Parathyroid adenoma (tissue), 2 donors: ENCODE results near the gene LRP11.

Experiments
- H2AFZ ChIP-seq: fragments of 300-600 bp; sonication (generic); one replicate; pipeline ENCODE4 v1.7.0; 2017; ENCODE audit warnings: antibody characterized with exemption, mild to moderate bottlenecking
- H3K27ac ChIP-seq: fragments of 300-600 bp; sonication (generic); one replicate; pipeline ENCODE4 v1.7.0; 2017
- H3K27me3 ChIP-seq: fragments of 300-600 bp; sonication (generic); one replicate; pipeline ENCODE4 v1.7.0; 2017; ENCODE audit warnings: low read length; ENCODE audit not compliant: control insufficient read depth, insufficient read depth
- H3K36me3 ChIP-seq: fragments of 300-600 bp; sonication (generic); one replicate; pipeline ENCODE4 v1.7.0; 2017; ENCODE audit warnings: low read length; ENCODE audit not compliant: control insufficient read depth, insufficient read depth
- H3K4me1 ChIP-seq: fragments of 300-600 bp; sonication (generic); one replicate; pipeline ENCODE4 v1.7.0; 2017; ENCODE audit warnings: control low read depth
- H3K4me2 ChIP-seq: fragments of 300-600 bp; sonication (generic); one replicate; pipeline ENCODE4 v1.7.0; 2017; ENCODE audit warnings: low read length
- H3K4me3 ChIP-seq: fragments of 300-600 bp; sonication (generic); one replicate; pipeline ENCODE4 v1.7.0; 2017; ENCODE audit warnings: low read depth, low read length
- H3K79me2 ChIP-seq: fragments of 300-600 bp; sonication (generic); one replicate; pipeline ENCODE4 v1.7.0; 2017; ENCODE audit warnings: control low read depth
- H3K9ac ChIP-seq: fragments of 300-600 bp; sonication (generic); one replicate; pipeline ENCODE4 v1.7.0; 2017; ENCODE audit warnings: mild to moderate bottlenecking
- H3K9me3 ChIP-seq: fragments of 300-600 bp; sonication (generic); one replicate; pipeline ENCODE4 v1.7.0; 2017; ENCODE audit warnings: low read length; ENCODE audit not compliant: control insufficient read depth
- TF ChIP-seq, protein P1 (sequence below): fragments of 300-600 bp; sonication (generic); IDR thresholded peaks from one replicate; pipeline ENCODE4 v1.7.0; 2017; ENCODE audit warnings: antibody characterized with exemption, mild to moderate bottlenecking
- donor health status: primary hyperparathyroidism.

The LRP11 gene

DNA sequence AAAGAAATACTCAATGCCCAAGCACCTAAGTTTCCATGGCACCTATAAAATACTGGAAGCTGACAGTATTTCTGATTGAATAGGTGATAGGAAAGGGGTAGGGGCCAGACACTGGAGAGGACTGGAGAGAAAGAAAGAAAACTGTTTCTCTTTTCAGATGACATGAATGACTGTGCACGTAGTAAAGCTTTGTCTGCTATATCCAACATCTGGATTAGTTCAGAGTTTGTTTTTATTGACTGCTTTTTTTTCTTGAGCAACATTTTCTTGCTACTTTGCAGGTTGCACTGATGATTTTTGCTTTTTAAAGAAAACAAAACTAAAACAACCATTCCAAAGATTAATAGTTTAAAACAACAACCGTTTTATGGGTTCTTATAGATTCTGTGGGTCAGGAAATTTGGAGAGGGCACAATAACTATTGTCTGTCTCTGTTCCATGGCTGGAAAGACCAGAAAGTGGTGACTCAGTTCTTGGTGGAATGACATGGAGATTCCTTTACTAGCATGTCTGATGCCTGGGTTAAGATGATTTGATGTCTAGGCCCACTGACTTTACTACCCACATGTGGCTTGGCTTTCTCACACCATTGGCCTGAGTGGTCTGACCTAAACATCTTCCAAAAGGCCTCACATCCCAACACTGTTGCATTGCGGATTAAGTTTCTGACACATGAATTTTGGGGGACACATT is 12.2 kb upstream of the LRP11 start:
- Histone ChIP-seq H3K27ac (no peak overlapping the region), H3K9me3 (no peaks in the 10 kb centered on the region), H3K79me2 (peaks cover 12% of the 10 kb centered on the region), H3K4me2 (no peak overlapping the region), H3K36me3 (no peaks in the 10 kb centered on the region), H2AFZ (no peak overlapping the region), H3K9ac (no peak overlapping the region), H3K27me3 (no peaks in the 10 kb centered on the region), H3K4me3 (no peak overlapping the region), H3K4me1 (no peaks in the 10 kb centered on the region)
- TF ChIP-seq, protein P1, sequence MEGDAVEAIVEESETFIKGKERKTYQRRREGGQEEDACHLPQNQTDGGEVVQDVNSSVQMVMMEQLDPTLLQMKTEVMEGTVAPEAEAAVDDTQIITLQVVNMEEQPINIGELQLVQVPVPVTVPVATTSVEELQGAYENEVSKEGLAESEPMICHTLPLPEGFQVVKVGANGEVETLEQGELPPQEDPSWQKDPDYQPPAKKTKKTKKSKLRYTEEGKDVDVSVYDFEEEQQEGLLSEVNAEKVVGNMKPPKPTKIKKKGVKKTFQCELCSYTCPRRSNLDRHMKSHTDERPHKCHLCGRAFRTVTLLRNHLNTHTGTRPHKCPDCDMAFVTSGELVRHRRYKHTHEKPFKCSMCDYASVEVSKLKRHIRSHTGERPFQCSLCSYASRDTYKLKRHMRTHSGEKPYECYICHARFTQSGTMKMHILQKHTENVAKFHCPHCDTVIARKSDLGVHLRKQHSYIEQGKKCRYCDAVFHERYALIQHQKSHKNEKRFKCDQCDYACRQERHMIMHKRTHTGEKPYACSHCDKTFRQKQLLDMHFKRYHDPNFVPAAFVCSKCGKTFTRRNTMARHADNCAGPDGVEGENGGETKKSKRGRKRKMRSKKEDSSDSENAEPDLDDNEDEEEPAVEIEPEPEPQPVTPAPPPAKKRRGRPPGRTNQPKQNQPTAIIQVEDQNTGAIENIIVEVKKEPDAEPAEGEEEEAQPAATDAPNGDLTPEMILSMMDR = no peak

DNA sequence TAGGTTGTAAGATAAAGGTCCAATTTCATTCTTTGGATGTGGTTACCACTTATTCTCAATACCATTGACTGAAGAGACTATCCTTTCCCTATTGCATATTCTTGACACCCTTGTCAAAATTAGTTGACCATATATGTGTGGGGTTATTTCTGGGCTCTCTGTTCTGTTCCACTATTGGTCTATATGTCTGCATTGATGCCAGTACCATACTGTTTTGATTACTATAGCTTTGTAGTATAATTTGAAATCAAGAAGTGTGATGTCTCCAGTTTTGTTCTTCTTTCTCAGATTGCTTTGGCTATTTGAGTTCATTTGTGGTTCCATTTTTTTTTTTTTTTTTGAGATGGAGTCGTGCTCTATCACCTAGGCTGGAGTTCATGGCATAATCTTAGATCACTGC is 8.1 kb upstream of the LRP11 start:
- Histone ChIP-seq H3K4me2 (no peak overlapping the region), H3K27me3 (no peaks in the 10 kb centered on the region), H2AFZ (no peak overlapping the region), H3K79me2 (peaks cover 12% of the 10 kb centered on the region), H3K4me3 (no peak overlapping the region), H3K36me3 (no peaks in the 10 kb centered on the region), H3K4me1 (peaks cover 11% of the 10 kb centered on the region), H3K9me3 (no peaks in the 10 kb centered on the region), H3K9ac (no peak overlapping the region), H3K27ac (no peak overlapping the region)
- TF ChIP-seq, protein P1 = no peak

DNA sequence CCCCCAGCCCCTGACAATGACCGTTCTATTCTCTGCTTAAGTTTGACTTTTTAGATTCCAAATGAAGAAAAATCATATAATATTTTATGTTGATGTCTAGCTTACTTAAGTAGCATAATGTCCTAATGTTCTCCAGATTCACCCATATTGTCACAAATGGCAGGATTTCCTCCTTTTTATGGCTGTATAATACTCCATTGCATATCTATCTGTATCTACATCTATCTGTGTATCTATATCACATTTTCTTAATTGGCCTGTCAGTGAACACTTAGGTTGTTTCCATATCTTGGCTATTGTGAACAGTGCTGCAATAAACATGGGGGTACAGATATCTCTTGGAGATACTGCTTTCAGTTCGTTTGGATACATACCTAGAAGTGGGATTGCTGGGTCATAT is 7.0 kb upstream of the LRP11 start:
- Histone ChIP-seq H3K4me3 (no peak overlapping the region), H3K79me2 (peaks cover 12% of the 10 kb centered on the region), H3K27ac (no peak overlapping the region), H3K27me3 (no peaks in the 10 kb centered on the region), H3K4me2 (no peak overlapping the region), H3K9me3 (no peaks in the 10 kb centered on the region), H3K9ac (no peak overlapping the region), H2AFZ (no peak overlapping the region), H3K4me1 (peaks cover 11% of the 10 kb centered on the region), H3K36me3 (no peaks in the 10 kb centered on the region)
- TF ChIP-seq, protein P1 = no peak

DNA sequence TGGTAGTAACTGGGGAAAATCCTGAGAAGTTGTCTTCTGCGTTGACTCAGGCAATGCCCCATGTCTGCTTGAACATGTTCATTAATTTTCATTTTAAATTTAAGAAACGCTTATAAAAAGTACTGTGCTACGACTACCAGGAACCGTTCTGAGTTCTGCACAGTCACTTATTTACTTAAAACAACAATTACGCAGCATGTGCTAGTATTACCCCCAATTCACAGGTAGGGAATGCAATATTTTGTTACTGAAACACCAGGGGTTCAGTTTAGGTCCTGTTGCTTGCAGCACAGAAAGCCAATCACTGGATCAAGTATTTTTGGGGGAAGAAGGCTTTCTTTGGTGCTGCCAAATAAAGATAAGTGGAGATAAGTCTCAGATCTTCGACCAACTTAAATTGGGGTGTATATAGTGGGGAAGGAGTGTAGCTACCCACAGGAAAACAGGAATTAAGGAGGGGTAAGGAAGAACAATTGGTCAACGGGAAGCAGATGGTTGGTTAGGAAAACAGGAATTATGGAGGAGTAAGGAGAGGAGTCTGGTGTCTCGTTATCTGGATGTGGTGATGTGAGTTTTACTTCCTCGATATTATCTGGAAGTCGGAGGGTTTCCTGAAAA is 5.2 kb upstream of the LRP11 start:
- no peak overlapping the region for H3K27ac ChIP-seq
- no peak overlapping the region for H3K9ac ChIP-seq
- no peaks in the 10 kb centered on the region for H3K27me3 ChIP-seq
- peaks cover 6% of the 10 kb centered on the region for H3K79me2 ChIP-seq
- TF ChIP-seq, protein P1 = no peak
- peaks cover 11% of the 10 kb centered on the region for H3K4me1 ChIP-seq
- no peak overlapping the region for H3K4me2 ChIP-seq
- no peak overlapping the region for H3K4me3 ChIP-seq
- no peaks in the 10 kb centered on the region for H3K36me3 ChIP-seq
- H2AFZ ChIP-seq = no peak overlapping the region
- H3K9me3 ChIP-seq = no peaks in the 10 kb centered on the region
